HEK293 (cell line): Measurements from ENCODE around the gene TMEM134.

Source experiments
- CTCF ChIA-PET: fragments of 350-600 bp; formaldehyde crosslinking; extraction: SDS; loops from one replicate; lab custom pipeline; 2021; ENCODE audit warnings: antibody characterized with exemption; lab: Yijun Ruan, JAX
- POLR2A ChIA-PET: fragments of 300-600 bp; formaldehyde crosslinking; extraction: SDS; loops from one replicate; lab custom pipeline; 2020; ENCODE audit warnings: antibody characterized with exemption, inconsistent platforms; lab: Yijun Ruan, JAX
- H3K27ac ChIP-seq: fragments of 200-500 bp; sonication (Bioruptor generic); 2 replicates; pipeline ENCODE4 v1.5.1; 2014; ENCODE audit warnings: low read depth, low read length, control low read depth, inconsistent platforms; ENCODE audit errors: extremely low read depth
- H3K36me3 ChIP-seq, 2 experiments: fragments of 200-500 bp in 1 of 2; sonication (Bioruptor generic) in 1 of 2; 1 replicate in 1 of 2; 2 replicates in 1 of 2; pipeline ENCODE4 v1.5.1; 2014 to 2017; ENCODE audit warnings: inconsistent platforms in 2 of 2, low read length in 2 of 2; ENCODE audit not compliant: control insufficient read depth in 2 of 2, insufficient read depth in 1 of 2
- H3K4me1 ChIP-seq: fragments of 200-500 bp; sonication (Bioruptor generic); 2 replicates; pipeline ENCODE4 v1.5.1; 2014; ENCODE audit warnings: mild to moderate bottlenecking, low read length, inconsistent platforms; ENCODE audit not compliant: control insufficient read depth, insufficient read depth
- H3K4me3 ChIP-seq: 2 replicates; pipeline ENCODE4 v1.5.1; 2011; ENCODE audit warnings: low read depth, mild to moderate bottlenecking, control low read depth, low read length, moderate library complexity
- H3K9me3 ChIP-seq: fragments of 200-500 bp; sonication (Bioruptor generic); 2 replicates; pipeline ENCODE4 v1.5.1; 2014; ENCODE audit warnings: low read depth, low read length, inconsistent platforms; ENCODE audit not compliant: control insufficient read depth, insufficient read depth
- BCL11A ChIP-seq: fragments of 450-650 bp; formaldehyde crosslinking; IDR thresholded peaks from 2 replicates; pipeline ENCODE4 v1.5.1; 2016; ENCODE audit warnings: low read depth, missing biosample characterization, missing genetic modification characterization
- HIC1 ChIP-seq: fragments of 450-650 bp; formaldehyde crosslinking; IDR thresholded peaks from 2 replicates; pipeline ENCODE4 v1.5.1; 2016; ENCODE audit warnings: missing biosample characterization, missing genetic modification characterization
- ZNF530 ChIP-seq: fragments of 450-650 bp; formaldehyde crosslinking; IDR thresholded peaks from 2 replicates; pipeline ENCODE4 v1.5.1; 2016; ENCODE audit warnings: low read depth, missing biosample characterization, missing genetic modification characterization
- ZNF544 ChIP-seq: fragments of 450-650 bp; formaldehyde crosslinking; IDR thresholded peaks from 2 replicates; pipeline ENCODE4 v1.5.0; 2017; ENCODE audit warnings: missing biosample characterization, missing genetic modification characterization
- TF ChIP-seq, protein P1 (sequence below): fragments of 450-650 bp; formaldehyde crosslinking; IDR thresholded peaks from 2 replicates; pipeline ENCODE4 v1.5.1; 2016; ENCODE audit warnings: missing biosample characterization, missing genetic modification characterization
- TF ChIP-seq, protein P2 (sequence below): fragments of 450-650 bp; formaldehyde crosslinking; IDR thresholded peaks from 2 replicates; pipeline ENCODE4 v1.5.1; 2016; ENCODE audit warnings: missing biosample characterization, missing genetic modification characterization
- TF ChIP-seq, protein P3 (sequence below): fragments of 450-650 bp; formaldehyde crosslinking; IDR thresholded peaks from 2 replicates; pipeline ENCODE4 v1.5.1; 2016; ENCODE audit warnings: missing biosample characterization, missing genetic modification characterization, borderline replicate concordance

Gene TMEM134

GRCh38 chr11:67491276-67492068 lies 22.4 kb upstream of the TMEM134 start (continued):
- no peak for TF ChIP-seq BCL11A (tag by site-specific recombination)
- TF ChIP-seq ZNF544 (tag by site-specific recombination) = no peak
- TF ChIP-seq ZNF530 = no peak

DNA sequence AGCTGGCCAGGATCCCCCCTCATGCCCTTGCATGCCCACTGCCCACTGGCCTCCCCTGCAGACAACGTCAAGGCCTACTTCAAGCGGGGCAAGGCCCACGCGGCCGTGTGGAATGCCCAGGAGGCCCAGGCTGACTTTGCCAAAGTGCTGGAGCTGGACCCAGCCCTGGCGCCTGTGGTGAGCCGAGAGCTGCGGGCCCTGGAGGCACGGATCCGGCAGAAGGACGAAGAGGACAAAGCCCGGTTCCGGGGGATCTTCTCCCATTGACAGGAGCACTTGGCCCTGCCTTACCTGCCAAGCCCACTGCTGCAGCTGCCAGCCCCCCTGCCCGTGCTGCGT lies 21.6 kb upstream of the TMEM134 start:
- Histone ChIP-seq H3K4me3 (no peak overlapping the region), H3K4me1 (no peaks in the 10 kb centered on the region), H3K9me3 (no peaks in the 10 kb centered on the region), H3K27ac (no peak overlapping the region), H3K36me3 (peaks cover 0 to 73% of the 10 kb centered on the region in 2 experiments; a peak in 2 of 3 replicates)
- POLR2A ChIA-PET = interaction anchor here (2.5 kb wide), 1 partner anchor 8 kb away, joined by 11 read pairs; the partner anchor contains the start of gene AIP
- TF ChIP-seq HIC1 (tag by site-specific recombination) = 0 out of 2 replicates have a peak, but pooled peaks have one; percentile 12
- TF ChIP-seq, protein P1, sequence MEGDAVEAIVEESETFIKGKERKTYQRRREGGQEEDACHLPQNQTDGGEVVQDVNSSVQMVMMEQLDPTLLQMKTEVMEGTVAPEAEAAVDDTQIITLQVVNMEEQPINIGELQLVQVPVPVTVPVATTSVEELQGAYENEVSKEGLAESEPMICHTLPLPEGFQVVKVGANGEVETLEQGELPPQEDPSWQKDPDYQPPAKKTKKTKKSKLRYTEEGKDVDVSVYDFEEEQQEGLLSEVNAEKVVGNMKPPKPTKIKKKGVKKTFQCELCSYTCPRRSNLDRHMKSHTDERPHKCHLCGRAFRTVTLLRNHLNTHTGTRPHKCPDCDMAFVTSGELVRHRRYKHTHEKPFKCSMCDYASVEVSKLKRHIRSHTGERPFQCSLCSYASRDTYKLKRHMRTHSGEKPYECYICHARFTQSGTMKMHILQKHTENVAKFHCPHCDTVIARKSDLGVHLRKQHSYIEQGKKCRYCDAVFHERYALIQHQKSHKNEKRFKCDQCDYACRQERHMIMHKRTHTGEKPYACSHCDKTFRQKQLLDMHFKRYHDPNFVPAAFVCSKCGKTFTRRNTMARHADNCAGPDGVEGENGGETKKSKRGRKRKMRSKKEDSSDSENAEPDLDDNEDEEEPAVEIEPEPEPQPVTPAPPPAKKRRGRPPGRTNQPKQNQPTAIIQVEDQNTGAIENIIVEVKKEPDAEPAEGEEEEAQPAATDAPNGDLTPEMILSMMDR = no peak
- TF ChIP-seq, all 188 proteins: peak for 1
- CTCF ChIA-PET = interaction anchor here (1.2 kb wide), 1 partner anchor 139 kb away, joined by 5 read pairs; no protein-coding TSS in a partner anchor

DNA sequence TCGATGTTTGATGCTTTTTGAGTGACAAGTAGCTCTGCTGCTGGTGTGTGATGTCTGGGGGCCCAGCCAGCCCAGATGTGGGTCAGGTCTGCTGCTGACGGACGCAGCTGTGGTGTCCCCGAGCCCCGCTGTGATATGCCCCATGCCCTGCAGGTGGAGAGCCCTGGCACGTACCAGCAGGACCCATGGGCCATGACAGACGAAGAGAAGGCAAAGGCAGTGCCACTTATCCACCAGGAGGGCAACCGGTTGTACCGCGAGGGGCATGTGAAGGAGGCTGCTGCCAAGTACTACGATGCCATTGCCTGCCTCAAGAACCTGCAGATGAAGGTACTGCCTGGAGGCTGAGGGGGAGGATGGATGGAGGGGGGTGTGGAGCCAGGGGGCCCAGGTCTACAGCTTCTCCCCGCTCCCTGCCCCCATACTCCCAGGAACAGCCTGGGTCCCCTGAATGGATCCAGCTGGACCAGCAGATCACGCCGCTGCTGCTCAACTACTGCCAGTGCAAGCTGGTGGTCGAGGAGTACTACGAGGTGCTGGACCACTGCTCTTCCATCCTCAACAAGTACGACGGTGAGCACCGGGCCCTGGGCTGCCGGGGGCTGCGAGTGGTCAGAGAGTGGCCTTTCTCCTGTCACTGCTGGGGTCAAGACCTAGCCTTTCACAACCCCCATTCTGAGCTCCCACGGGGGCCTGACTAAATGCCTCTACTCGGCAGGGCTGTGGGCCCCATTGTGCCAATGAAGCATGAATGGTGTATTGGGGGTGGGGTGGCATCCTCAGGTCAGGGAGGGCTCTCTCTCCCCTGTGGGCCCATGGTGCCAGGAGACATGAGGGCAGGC lies 21.1 kb upstream of the TMEM134 start:
- no peaks in the 10 kb centered on the region for H3K4me1 ChIP-seq
- TF ChIP-seq, protein P2, sequence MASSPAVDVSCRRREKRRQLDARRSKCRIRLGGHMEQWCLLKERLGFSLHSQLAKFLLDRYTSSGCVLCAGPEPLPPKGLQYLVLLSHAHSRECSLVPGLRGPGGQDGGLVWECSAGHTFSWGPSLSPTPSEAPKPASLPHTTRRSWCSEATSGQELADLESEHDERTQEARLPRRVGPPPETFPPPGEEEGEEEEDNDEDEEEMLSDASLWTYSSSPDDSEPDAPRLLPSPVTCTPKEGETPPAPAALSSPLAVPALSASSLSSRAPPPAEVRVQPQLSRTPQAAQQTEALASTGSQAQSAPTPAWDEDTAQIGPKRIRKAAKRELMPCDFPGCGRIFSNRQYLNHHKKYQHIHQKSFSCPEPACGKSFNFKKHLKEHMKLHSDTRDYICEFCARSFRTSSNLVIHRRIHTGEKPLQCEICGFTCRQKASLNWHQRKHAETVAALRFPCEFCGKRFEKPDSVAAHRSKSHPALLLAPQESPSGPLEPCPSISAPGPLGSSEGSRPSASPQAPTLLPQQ (tag by site-specific recombination) = 0 out of 2 replicates have a peak, but pooled peaks have one; percentile 45
- TF ChIP-seq, protein P3, sequence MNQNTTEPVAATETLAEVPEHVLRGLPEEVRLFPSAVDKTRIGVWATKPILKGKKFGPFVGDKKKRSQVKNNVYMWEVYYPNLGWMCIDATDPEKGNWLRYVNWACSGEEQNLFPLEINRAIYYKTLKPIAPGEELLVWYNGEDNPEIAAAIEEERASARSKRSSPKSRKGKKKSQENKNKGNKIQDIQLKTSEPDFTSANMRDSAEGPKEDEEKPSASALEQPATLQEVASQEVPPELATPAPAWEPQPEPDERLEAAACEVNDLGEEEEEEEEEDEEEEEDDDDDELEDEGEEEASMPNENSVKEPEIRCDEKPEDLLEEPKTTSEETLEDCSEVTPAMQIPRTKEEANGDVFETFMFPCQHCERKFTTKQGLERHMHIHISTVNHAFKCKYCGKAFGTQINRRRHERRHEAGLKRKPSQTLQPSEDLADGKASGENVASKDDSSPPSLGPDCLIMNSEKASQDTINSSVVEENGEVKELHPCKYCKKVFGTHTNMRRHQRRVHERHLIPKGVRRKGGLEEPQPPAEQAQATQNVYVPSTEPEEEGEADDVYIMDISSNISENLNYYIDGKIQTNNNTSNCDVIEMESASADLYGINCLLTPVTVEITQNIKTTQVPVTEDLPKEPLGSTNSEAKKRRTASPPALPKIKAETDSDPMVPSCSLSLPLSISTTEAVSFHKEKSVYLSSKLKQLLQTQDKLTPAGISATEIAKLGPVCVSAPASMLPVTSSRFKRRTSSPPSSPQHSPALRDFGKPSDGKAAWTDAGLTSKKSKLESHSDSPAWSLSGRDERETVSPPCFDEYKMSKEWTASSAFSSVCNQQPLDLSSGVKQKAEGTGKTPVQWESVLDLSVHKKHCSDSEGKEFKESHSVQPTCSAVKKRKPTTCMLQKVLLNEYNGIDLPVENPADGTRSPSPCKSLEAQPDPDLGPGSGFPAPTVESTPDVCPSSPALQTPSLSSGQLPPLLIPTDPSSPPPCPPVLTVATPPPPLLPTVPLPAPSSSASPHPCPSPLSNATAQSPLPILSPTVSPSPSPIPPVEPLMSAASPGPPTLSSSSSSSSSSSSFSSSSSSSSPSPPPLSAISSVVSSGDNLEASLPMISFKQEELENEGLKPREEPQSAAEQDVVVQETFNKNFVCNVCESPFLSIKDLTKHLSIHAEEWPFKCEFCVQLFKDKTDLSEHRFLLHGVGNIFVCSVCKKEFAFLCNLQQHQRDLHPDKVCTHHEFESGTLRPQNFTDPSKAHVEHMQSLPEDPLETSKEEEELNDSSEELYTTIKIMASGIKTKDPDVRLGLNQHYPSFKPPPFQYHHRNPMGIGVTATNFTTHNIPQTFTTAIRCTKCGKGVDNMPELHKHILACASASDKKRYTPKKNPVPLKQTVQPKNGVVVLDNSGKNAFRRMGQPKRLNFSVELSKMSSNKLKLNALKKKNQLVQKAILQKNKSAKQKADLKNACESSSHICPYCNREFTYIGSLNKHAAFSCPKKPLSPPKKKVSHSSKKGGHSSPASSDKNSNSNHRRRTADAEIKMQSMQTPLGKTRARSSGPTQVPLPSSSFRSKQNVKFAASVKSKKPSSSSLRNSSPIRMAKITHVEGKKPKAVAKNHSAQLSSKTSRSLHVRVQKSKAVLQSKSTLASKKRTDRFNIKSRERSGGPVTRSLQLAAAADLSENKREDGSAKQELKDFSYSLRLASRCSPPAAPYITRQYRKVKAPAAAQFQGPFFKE (tag by site-specific recombination) = no peak
- CTCF ChIA-PET = interaction anchor here (1.2 kb wide), 1 partner anchor 228 kb away, joined by 5 read pairs; no protein-coding TSS in a partner anchor
- no peaks in the 10 kb centered on the region for H3K9me3 ChIP-seq
- peaks cover 0 to 67% of the 10 kb centered on the region in 2 experiments; a peak in 2 of 3 replicates for H3K36me3 ChIP-seq
- no peak overlapping the region for H3K4me3 ChIP-seq
- H3K27ac ChIP-seq = no peak overlapping the region
- POLR2A ChIA-PET = interaction anchor here (2.5 kb wide), 1 partner anchor 7 kb away, joined by 11 read pairs; the partner anchor contains the start of gene AIP
